CD4-positive, CD25-positive, alpha-beta regulatory T cell (primary cell): ENCODE measurements around the gene KCNE3. TPM values are rescaled to one million over a fixed set of nuclear protein-coding genes. Genes with fewer than 3 reads are reported as not detected.

ENCODE experiments used
- ATAC-seq, 2 donors: fragments of 150-1000 bp; cut with Tn5 transposase; one replicate each; pipeline ENCODE4 v1.10.0; 2021; ENCODE audit warnings: low read depth in 2 of 2, moderate number of reproducible peaks in 2 of 2, moderate library complexity in 1 of 2
- DNase-seq, 3 donors: peaks; one replicate each; pipeline versions ENCODE4 v3.0.0 to v3.0.0-alpha.2; 2012 to 2022; ENCODE audit warnings: mixed read lengths in 1 of 3
- H3K27ac ChIP-seq: one replicate; pipeline ENCODE4 v1.7.0; 2013; ENCODE audit warnings: mild to moderate bottlenecking, low read length; ENCODE audit not compliant: insufficient read depth, poor library complexity, severe bottlenecking
- H3K27me3 ChIP-seq: one replicate; pipeline ENCODE4 v1.7.0; 2013; ENCODE audit warnings: low read length; ENCODE audit not compliant: control insufficient read depth, insufficient read depth
- H3K36me3 ChIP-seq: one replicate; pipeline ENCODE4 v1.7.0; 2013; ENCODE audit warnings: mild to moderate bottlenecking, low read length, moderate library complexity; ENCODE audit not compliant: control insufficient read depth, insufficient read depth
- H3K4me1 ChIP-seq: 2 replicates; pipeline ENCODE4 v1.7.0; 2013; ENCODE audit warnings: mild to moderate bottlenecking, low read length; ENCODE audit not compliant: insufficient read depth, control insufficient read depth, poor library complexity, severe bottlenecking
- H3K4me3 ChIP-seq: one replicate; pipeline ENCODE4 v1.7.0; 2013; ENCODE audit warnings: low read depth, mild to moderate bottlenecking, low read length, moderate library complexity
- H3K9me3 ChIP-seq, 2 experiments: 1 replicate in 1 of 2; 2 replicates in 1 of 2; pipeline ENCODE4 v1.7.0; 2013; ENCODE audit warnings: low read length in 2 of 2, mild to moderate bottlenecking in 1 of 2, moderate library complexity in 1 of 2; ENCODE audit not compliant: control insufficient read depth in 2 of 2
- H3K27ac Mint-ChIP-seq, 3 donors: one replicate each; pipeline ENCODE4 v1.8.0; 2020 to 2022; ENCODE audit warnings: mild to moderate bottlenecking in 3 of 3, mixed read lengths in 3 of 3, moderate library complexity in 2 of 3
- H3K27me3 Mint-ChIP-seq: one replicate; pipeline ENCODE4 v1.8.0; 2022; ENCODE audit warnings: mild to moderate bottlenecking, mixed read lengths
- H3K36me3 Mint-ChIP-seq: one replicate; pipeline ENCODE4 v1.8.0; 2020; ENCODE audit warnings: mixed read lengths
- H3K4me1 Mint-ChIP-seq, 4 donors: one replicate each; pipeline ENCODE4 v1.8.0; 2020 to 2022; ENCODE audit warnings: mixed read lengths in 4 of 4, mild to moderate bottlenecking in 1 of 4
- H3K4me3 Mint-ChIP-seq, 4 donors: one replicate each; pipeline ENCODE4 v1.8.0; 2020 to 2022; ENCODE audit warnings: mild to moderate bottlenecking in 4 of 4, mixed read lengths in 4 of 4, moderate library complexity in 3 of 4
- H3K9me3 Mint-ChIP-seq, 7 donors: one replicate each; pipeline ENCODE4 v1.8.0; 2020 to 2022; ENCODE audit warnings: mixed read lengths in 7 of 7, mild to moderate bottlenecking in 3 of 7, moderate library complexity in 2 of 7
- polyA plus RNA-seq, 4 donors: library from polyadenylated mRNA; unstranded; fragments of 300-500 nt; fragmentation: Illumina TruSeq; gene quantifications; one replicate each; pipeline ENCODE4 v1.2.3, GENCODE V29; 2021
- total RNA-seq: library from RNA; stranded (reverse); gene quantifications from one replicate; pipeline ENCODE4 v1.2.3, GENCODE V29; 2022

The KCNE3 gene
- total and polyA plus RNA-seq, 5 donors from 2014 or later = 0.14 TPM; not detected in 4

GRCh38 chr11:74449369-74449931 is 17.9 kb downstream of the KCNE3 start:
- Mint-ChIP-seq H3K27me3 (peaks cover 4% of the 10 kb centered on the region), H3K4me1 (peaks cover 0 to 6% (median 2%) of the 10 kb centered on the region in 4 donors), H3K27ac (no peak overlapping the region), H3K9me3 (peaks cover 0 to 1% (median 0%) of the 10 kb centered on the region in 7 donors), H3K36me3 (no peaks in the 10 kb centered on the region), H3K4me3 (no peak overlapping the region)
- ATAC-seq (peak; percentile 81 to 84), DNase-seq (peak; percentile 22 to 75 (median 71))
- Histone ChIP-seq H3K27ac (no peak overlapping the region), H3K36me3 (no peaks in the 10 kb centered on the region), H3K9me3 (no peaks in the 10 kb centered on the region), H3K27me3 (no peaks in the 10 kb centered on the region), H3K4me3 (no peak overlapping the region), H3K4me1 (no peaks in the 10 kb centered on the region)

- peaks cover 0 to 6% (median under 1%) of the 10 kb centered on the region in 4 donors for H3K4me1 Mint-ChIP-seq
- H3K27me3 Mint-ChIP-seq = peaks cover 4% of the 10 kb centered on the region
- no peak overlapping the region for H3K4me3 Mint-ChIP-seq
- H3K36me3 ChIP-seq = no peaks in the 10 kb centered on the region
- ATAC-seq = no peak
- no peaks in the 10 kb centered on the region for H3K4me1 ChIP-seq
- H3K9me3 Mint-ChIP-seq = peaks cover 0 to 1% (median 0%) of the 10 kb centered on the region in 7 donors
- H3K4me3 ChIP-seq = no peak overlapping the region
- no peaks in the 10 kb centered on the region for H3K27me3 ChIP-seq
- H3K27ac Mint-ChIP-seq = no peak overlapping the region
- H3K36me3 Mint-ChIP-seq = no peaks in the 10 kb centered on the region
- H3K27ac ChIP-seq = no peak overlapping the region
- H3K9me3 ChIP-seq = no peaks in the 10 kb centered on the region
- DNase-seq = no peak
These were observed 19.6 kb downstream of the KCNE3 start for GRCh38 chr11:74447720-74448119.

GRCh38 chr11:74446532-74446938 is 20.8 kb downstream of the KCNE3 start:
- Histone ChIP-seq H3K27ac (no peak overlapping the region), H3K9me3 (no peaks in the 10 kb centered on the region), H3K27me3 (no peaks in the 10 kb centered on the region), H3K4me3 (no peak overlapping the region), H3K36me3 (no peaks in the 10 kb centered on the region), H3K4me1 (no peaks in the 10 kb centered on the region)
- ATAC-seq = no peak
- H3K27ac Mint-ChIP-seq = peak overlapping the region in 1 of 3 donors; percentile 4
- DNase-seq = no peak
- no peaks in the 10 kb centered on the region for H3K9me3 Mint-ChIP-seq
- no peak overlapping the region for H3K4me3 Mint-ChIP-seq
- no peaks in the 10 kb centered on the region for H3K36me3 Mint-ChIP-seq
- H3K4me1 Mint-ChIP-seq = peaks cover 0 to 6% (median under 1%) of the 10 kb centered on the region in 4 donors
- H3K27me3 Mint-ChIP-seq = peaks cover 4% of the 10 kb centered on the region

GRCh38 chr11:74444173-74444826 is 23.0 kb downstream of the KCNE3 start:
- peaks cover 1 to 15% of the 10 kb centered on the region in 2 experiments for H3K9me3 ChIP-seq
- H3K36me3 ChIP-seq = no peaks in the 10 kb centered on the region
- H3K4me3 ChIP-seq = no peak overlapping the region
- no peak overlapping the region for H3K27ac Mint-ChIP-seq
- DNase-seq (no peak), ATAC-seq (no peak)
- H3K9me3 Mint-ChIP-seq = no peaks in the 10 kb centered on the region
- no peak overlapping the region for H3K27ac ChIP-seq
- peaks cover 4% of the 10 kb centered on the region for H3K27me3 Mint-ChIP-seq
- no peak overlapping the region for H3K4me3 Mint-ChIP-seq
- peaks cover 0 to 4% (median 0%) of the 10 kb centered on the region in 4 donors for H3K4me1 Mint-ChIP-seq
- no peaks in the 10 kb centered on the region for H3K4me1 ChIP-seq
- H3K27me3 ChIP-seq = no peaks in the 10 kb centered on the region
- no peaks in the 10 kb centered on the region for H3K36me3 Mint-ChIP-seq

GRCh38 chr11:74443071-74443864 is 24.1 kb downstream of the KCNE3 start:
- no peak for ATAC-seq
- no peak overlapping the region for H3K27ac Mint-ChIP-seq
- no peaks in the 10 kb centered on the region for H3K36me3 Mint-ChIP-seq
- H3K4me1 Mint-ChIP-seq = no peaks in the 10 kb centered on the region
- Histone ChIP-seq H3K4me3 (no peak overlapping the region), H3K27ac (no peak overlapping the region), H3K9me3 (peaks cover 1 to 15% of the 10 kb centered on the region in 2 experiments), H3K36me3 (no peaks in the 10 kb centered on the region), H3K4me1 (no peaks in the 10 kb centered on the region), H3K27me3 (no peaks in the 10 kb centered on the region)
- no peaks in the 10 kb centered on the region for H3K9me3 Mint-ChIP-seq
- H3K4me3 Mint-ChIP-seq = no peak overlapping the region
- DNase-seq = no peak
- peaks cover 4% of the 10 kb centered on the region for H3K27me3 Mint-ChIP-seq

GRCh38 chr11:74442636-74443035 is 24.7 kb downstream of the KCNE3 start:
- Histone ChIP-seq H3K27me3 (no peaks in the 10 kb centered on the region), H3K27ac (no peak overlapping the region), H3K9me3 (peaks cover 1 to 15% of the 10 kb centered on the region in 2 experiments), H3K4me1 (no peaks in the 10 kb centered on the region), H3K4me3 (no peak overlapping the region), H3K36me3 (no peaks in the 10 kb centered on the region)
- no peaks in the 10 kb centered on the region for H3K9me3 Mint-ChIP-seq
- H3K4me3 Mint-ChIP-seq = no peak overlapping the region
- no peak for ATAC-seq
- no peak overlapping the region for H3K27ac Mint-ChIP-seq
- no peaks in the 10 kb centered on the region for H3K36me3 Mint-ChIP-seq
- DNase-seq = no peak
- H3K27me3 Mint-ChIP-seq = peaks cover 3% of the 10 kb centered on the region
- no peaks in the 10 kb centered on the region for H3K4me1 Mint-ChIP-seq

- Histone ChIP-seq H3K9me3 (peaks cover 1 to 15% of the 10 kb centered on the region in 2 experiments), H3K4me3 (no peak overlapping the region), H3K4me1 (no peaks in the 10 kb centered on the region), H3K27me3 (no peaks in the 10 kb centered on the region), H3K36me3 (no peaks in the 10 kb centered on the region), H3K27ac (no peak overlapping the region)
- peaks cover 6% of the 10 kb centered on the region for H3K27me3 Mint-ChIP-seq
- no peaks in the 10 kb centered on the region for H3K36me3 Mint-ChIP-seq
- ATAC-seq (no peak), DNase-seq (no peak)
- H3K27ac Mint-ChIP-seq = no peak overlapping the region
- no peaks in the 10 kb centered on the region for H3K4me1 Mint-ChIP-seq
- H3K4me3 Mint-ChIP-seq = no peak overlapping the region
- no peaks in the 10 kb centered on the region for H3K9me3 Mint-ChIP-seq
These were observed 28.7 kb downstream of the KCNE3 start for GRCh38 chr11:74438681-74439080.
